Measurements from ENCODE around the gene SRPK3.

The SRPK3 gene

GRCh38 chrX:153832728-153833127 lies 51.9 kb downstream of the SRPK3 start:
- H3K4me1 ChIP-seq (ENCODE audit: insufficient read depth, low read length), result peaks cover 9% of the 10 kb centered on the region
- no peaks in the 10 kb centered on the region for H3K9me3 ChIP-seq (ENCODE audit: low read length)
- H3K27me3 ChIP-seq (ENCODE audit: insufficient read depth, low read length), result peaks cover 4% of the 10 kb centered on the region
- no peak overlapping the region for H3K4me3 ChIP-seq (ENCODE audit: low read length)
- no peak overlapping the region for H2AFZ ChIP-seq (ENCODE audit: low read depth, low read length)
- H3K36me3 ChIP-seq (ENCODE audit: insufficient read depth, low read length), result no peaks in the 10 kb centered on the region

Data from neuron (in vitro differentiated cells).